K562 (cell line): ENCODE data around the gene ABCC6. TPM values are rescaled to one million over a fixed set of nuclear protein-coding genes. Genes with fewer than 3 reads are reported as not detected.

Source experiments
- ATAC-seq: fragments of 200-7000 bp; cut with Tn5 transposase; 3 replicates; pipeline ENCODE4 v1.9.1; 2020; ENCODE audit warnings: moderate library complexity
- BruUV-seq: library from RNA; stranded (reverse); fragments of 400-500 nt; replicated peaks from 2 replicates; lab custom pipeline; 2021; lab: Mats Ljungman, UMichigan
- CTCF ChIA-PET: fragments of 300-600 bp; formaldehyde crosslinking; extraction: SDS; loops from one replicate; lab custom pipeline; 2021; ENCODE audit warnings: low intra/inter-chr PET ratio; lab: Yijun Ruan, JAX
- POLR2A ChIA-PET: fragments of 300-600, 350-650 bp; sonication (Branson Sonifier 250); formaldehyde crosslinking; extraction: SDS; loops from one replicate; lab custom pipeline; 2021; ENCODE audit warnings: antibody characterized with exemption, inconsistent platforms; lab: Yijun Ruan, JAX
- DNase-seq, 4 experiments: peaks; one replicate each; pipeline versions ENCODE4 v3.0.0 to v3.0.0-alpha.2; 2011 to 2018; ENCODE audit warnings: low spot score in 3 of 4, mixed read lengths in 3 of 4; ENCODE audit errors: extremely low read depth in 1 of 4
- FAIRE-seq: peaks from 2 replicates; lab custom pipeline; 2011; peaks lifted over from hg19 to GRCh38; lab: Jason Lieb, UNC
- H2AFZ ChIP-seq: 2 replicates; pipeline ENCODE4 v1.6.0; 2011; ENCODE audit warnings: low read depth, low read length, control low read depth, inconsistent platforms
- H3K27ac ChIP-seq: fragments of 200-600 bp; 3 replicates; pipeline ENCODE4 v1.8.0; 2011; ENCODE audit warnings: low read depth, mild to moderate bottlenecking, control low read depth, inconsistent platforms, low read length, moderate library complexity, mixed read lengths; ENCODE audit errors: extremely low read depth
- H3K27me3 ChIP-seq, 2 experiments: fragments of 300-600 bp in 1 of 2; 2 replicates in 1 of 2; 3 replicates in 1 of 2; pipeline versions ENCODE4 v1.6.0 to v1.8.0; 2011; ENCODE audit warnings: inconsistent platforms in 2 of 2, low read length in 2 of 2, mild to moderate bottlenecking in 1 of 2, mixed read lengths in 1 of 2, moderate library complexity in 1 of 2; ENCODE audit not compliant: control insufficient read depth in 2 of 2, insufficient read depth in 2 of 2
- H3K36me3 ChIP-seq: fragments of 300-600 bp; 3 replicates; pipeline ENCODE4 v1.8.0; 2011; ENCODE audit warnings: mild to moderate bottlenecking, low read length, inconsistent platforms; ENCODE audit not compliant: control insufficient read depth, insufficient read depth
- H3K4me1 ChIP-seq, 2 experiments: fragments of 200-600 bp in 1 of 2; replicated peaks in 1 of 2; 2 replicates in 1 of 2; 3 replicates in 1 of 2; pipeline versions ENCODE4 v1.5.1 to v1.8.0; 2011; ENCODE audit warnings: inconsistent platforms in 2 of 2, low read length in 2 of 2, mild to moderate bottlenecking in 1 of 2, mixed read lengths in 1 of 2, moderate library complexity in 1 of 2; ENCODE audit not compliant: control insufficient read depth in 2 of 2, insufficient read depth in 2 of 2
- H3K4me2 ChIP-seq: 2 replicates; pipeline ENCODE4 v1.6.1; 2011; ENCODE audit warnings: low read length, control low read depth, inconsistent platforms, mixed read lengths; ENCODE audit not compliant: insufficient read depth
- H3K4me3 ChIP-seq: fragments of 200-600 bp; sonication (generic), shearing (Covaris generic); 2 replicates; pipeline ENCODE4 v1.5.1; 2016; ENCODE audit warnings: control low read depth, inconsistent platforms
- H3K79me2 ChIP-seq: fragments of 200-600 bp; 3 replicates; pipeline ENCODE4 v1.8.0; 2011; ENCODE audit warnings: low read length, inconsistent platforms; ENCODE audit not compliant: control insufficient read depth, insufficient read depth
- H3K9ac ChIP-seq, 2 experiments: 2 replicates each; pipeline versions ENCODE4 v1.6.0 to v1.6.1; 2011; ENCODE audit warnings: low read depth in 2 of 2, low read length in 2 of 2, control low read depth in 1 of 2, inconsistent platforms in 1 of 2, mild to moderate bottlenecking in 1 of 2, mixed read lengths in 1 of 2; ENCODE audit not compliant: insufficient read depth in 1 of 2
- H3K9me1 ChIP-seq: one replicate; pipeline ENCODE4 v1.6.0; 2011; ENCODE audit warnings: inconsistent platforms, mild to moderate bottlenecking, low read length, moderate library complexity; ENCODE audit not compliant: control insufficient read depth, insufficient read depth
- H3K9me3 ChIP-seq: replicated peaks from 2 replicates; pipeline ENCODE4 v1.5.1; 2011; ENCODE audit warnings: low read depth, low read length, inconsistent platforms; ENCODE audit not compliant: control insufficient read depth, insufficient read depth
- H4K20me1 ChIP-seq: replicated peaks from 2 replicates; pipeline ENCODE4 v1.6.1; 2011; ENCODE audit warnings: low read length, inconsistent platforms, mixed read lengths; ENCODE audit not compliant: control insufficient read depth, insufficient read depth
- NR2C1 ChIP-seq, 2 experiments: fragments of 450-650 bp; IDR thresholded peaks; 2 replicates each; pipeline ENCODE4 v1.6.1; 2017; ENCODE audit warnings: mild to moderate bottlenecking in 2 of 2, antibody characterized with exemption in 1 of 2, inconsistent platforms in 1 of 2, missing compliant biosample characterization in 1 of 2, missing genetic modification characterization in 1 of 2
- ZBTB40 ChIP-seq, 2 experiments: fragments of 450-650 bp in 1 of 2; sonication (generic) in 1 of 2; formaldehyde crosslinking in 1 of 2; IDR thresholded peaks; 2 replicates each; pipeline versions ENCODE4 v1.7.1 to v1.9.0; 2016 to 2022; ENCODE audit warnings: inconsistent platforms in 1 of 2, mild to moderate bottlenecking in 1 of 2, missing genetic modification reagents in 1 of 2
- ZNF507 ChIP-seq: conservative IDR thresholded peaks from 2 replicates; pipeline ENCODE4 v1.6.1; 2017; ENCODE audit warnings: missing genetic modification characterization, missing compliant biosample characterization
- WGBS: fragments of 100-300 bp; shearing (Covaris generic); methylation state at CpG from one replicate; pipeline ENCODE4 v1.1.6; 2016; ENCODE audit warnings: low coverage, mixed read lengths; ENCODE audit not compliant: insufficient coverage; ENCODE audit errors: missing lambda C conversion rate; 5-methylcytosine and 5-hydroxymethylcytosine counted together
- in situ Hi-C: fragments of 300-500 bp; cut with MboI; formaldehyde crosslinking; loops from 4 replicates; pipeline ENCODE4 v1.15.0; 2018; ENCODE audit warnings: inconsistent platforms, mixed read lengths
- intact Hi-C: fragments of 100-400 bp; cut with micrococcal nuclease; formaldehyde crosslinking; loops from 2 replicates; pipeline ENCODE4 v1.14.2; 2022
- polyA plus RNA-seq, 8 experiments: library from polyadenylated mRNA; depleted of rRNA in 4 of 8; stranded (reverse) in 5 of 8; unstranded in 3 of 8; fragments of >200 nt; fragmentation: Nextera tagmentation in 2 of 8; fragmentation: Illumina TruSeq in 1 of 8; extraction: Ambion mirVana in 2 of 8; extraction: Trizol in 1 of 8; gene quantifications; 2 replicates each; pipeline versions ENCODE4 v1.2.1 to v1.2.3, GENCODE V29; 2011 to 2014; ENCODE audit warnings: inconsistent platforms in 1 of 8, missing spikeins in 1 of 8
- total RNA-seq, 7 experiments: library from RNA; depleted of rRNA in 6 of 7; stranded (reverse); fragments of >200 nt in 6 of 7; fragmentation: Illumina TruSeq in 2 of 7; extraction: Trizol in 2 of 7; gene quantifications; 2 replicates each; pipeline versions ENCODE4 v1.2.1 to v1.2.3, GENCODE V29; 2011 to 2021; ENCODE audit warnings: low replicate concordance in 1 of 7

Gene ABCC6
- total and polyA plus RNA-seq, 9 of the 15 experiments (the other 6 are each of a cell fraction or from before 2014, with no cell fraction given), result 0.03 to 0.46 (median 0.07) TPM; not detected in 4

- no peak overlapping the region for H3K4me3 ChIP-seq
- H3K27ac ChIP-seq, result no peak overlapping the region
- POLR2A ChIA-PET, result no interaction called here
- in situ Hi-C loops (no loop called here), intact Hi-C loops (loop anchor here (5.0 kb wide), 1 partner anchor 42 kb away; no protein-coding TSS in a partner anchor)
- H3K79me2 ChIP-seq, result no peaks in the 10 kb centered on the region
- H3K9me3 ChIP-seq, result no peaks in the 10 kb centered on the region
- H3K36me3 ChIP-seq, result peaks cover 84% of the 10 kb centered on the region; the same call in 2 of the 3 replicates
- no peak overlapping the region for H3K9ac ChIP-seq
- H2AFZ ChIP-seq, result no peak overlapping the region
- H3K27me3 ChIP-seq, result no peaks in the 10 kb centered on the region
- H3K4me1 ChIP-seq, result no peaks in the 10 kb centered on the region
- no peaks in the 10 kb centered on the region for H3K9me1 ChIP-seq
- no TSS peak for BruUV-seq
- WGBS, result 83% methylated on average over 7 of the region's 7 CpGs
- no peak for ATAC-seq
- TF ChIP-seq NR2C1 (IDR thresholded peaks at IDR 0.05) (no peak), NR2C1 (tag; IDR thresholded peaks at IDR 0.05) (no peak), ZNF507 (tag) (no peak), ZBTB40 (IDR thresholded peaks at IDR 0.05) (peak; percentile 89), ZBTB40 (CRISPR knock-in tag; IDR thresholded peaks at IDR 0.05) (peak; percentile 88)
- TF ChIP-seq, all 486 proteins: peak for 1
- DNase-seq, result no peak
- no peak for FAIRE-seq
- no peaks in the 10 kb centered on the region for H4K20me1 ChIP-seq
- no peak overlapping the region for H3K4me2 ChIP-seq
- CTCF ChIA-PET, result no interaction called here
Observed at GRCh38 chr16:16139806-16140205, 83.5 kb downstream of the ABCC6 start.
